HK-2 (cell line): ENCODE measurements around the gene GLB1L2.

Experiments used
- DNase-seq: peaks from one replicate; pipeline ENCODE4 v3.0.0-alpha.2; 2018; ENCODE audit not compliant: unreplicated experiment

The GLB1L2 gene

GRCh38 chr11:134369656-134370525 is 38.1 kb downstream of the GLB1L2 start:
- DNase-seq, result no peak

- DNase-seq, result no peak
These were observed 39.0 kb downstream of the GLB1L2 start for GRCh38 chr11:134370526-134371435.

GRCh38 chr11:134371436-134372185 is 39.8 kb downstream of the GLB1L2 start:
- no peak for DNase-seq

- DNase-seq, result no peak
These were observed 40.7 kb downstream of the GLB1L2 start for GRCh38 chr11:134372536-134372935.

- DNase-seq, result peak; percentile 6
These were observed 41.2 kb downstream of the GLB1L2 start for GRCh38 chr11:134372961-134373360.

GRCh38 chr11:134373591-134374052 is 41.8 kb downstream of the GLB1L2 start:
- no peak for DNase-seq

GRCh38 chr11:134374171-134374570 is 42.4 kb downstream of the GLB1L2 start:
- no peak for DNase-seq

- no peak for DNase-seq
These were observed 43.2 kb downstream of the GLB1L2 start for GRCh38 chr11:134374891-134375550.

- DNase-seq, result no peak
These were observed 44.5 kb downstream of the GLB1L2 start for GRCh38 chr11:134376150-134376921.

GRCh38 chr11:134377876-134378275 is 46.1 kb downstream of the GLB1L2 start:
- DNase-seq, result no peak

- no peak for DNase-seq
These were observed 47.5 kb downstream of the GLB1L2 start for GRCh38 chr11:134379241-134379640.

GRCh38 chr11:134380229-134380628 is 48.4 kb downstream of the GLB1L2 start:
- DNase-seq, result no peak

GRCh38 chr11:134380785-134381184 is 49.0 kb downstream of the GLB1L2 start:
- DNase-seq, result no peak

GRCh38 chr11:134382257-134382656 is 50.5 kb downstream of the GLB1L2 start:
- no peak for DNase-seq

GRCh38 chr11:134382830-134383229 is 51.0 kb downstream of the GLB1L2 start:
- DNase-seq, result no peak

GRCh38 chr11:134383576-134384221 is 51.9 kb downstream of the GLB1L2 start:
- DNase-seq, result no peak

- DNase-seq, result no peak
These were observed 52.6 kb downstream of the GLB1L2 start for GRCh38 chr11:134384406-134384805.

- DNase-seq, result no peak
These were observed 53.4 kb downstream of the GLB1L2 start for GRCh38 chr11:134385171-134385570.

GRCh38 chr11:134385774-134386565 is 54.2 kb downstream of the GLB1L2 start:
- no peak for DNase-seq
